Endothelial cell (in vitro differentiated cells): Measurements from ENCODE around the gene PPP3CA. TPM values are rescaled to one million over a fixed set of nuclear protein-coding genes. Genes with fewer than 3 reads are reported as not detected.

Experiments used
- DNase-seq: peaks from one replicate; pipeline ENCODE4 v3.0.0; 2021; ENCODE audit warnings: low spot score
- H3K27ac Mint-ChIP-seq: one replicate; pipeline ENCODE4 v1.8.0; 2021; ENCODE audit warnings: mixed read lengths, inconsistent platforms; ENCODE audit not compliant: unreplicated experiment
- H3K27me3 Mint-ChIP-seq: one replicate; pipeline ENCODE4 v1.8.0; 2021; ENCODE audit warnings: mild to moderate bottlenecking, moderate library complexity, mixed read lengths, inconsistent platforms; ENCODE audit not compliant: unreplicated experiment
- H3K36me3 Mint-ChIP-seq: one replicate; pipeline ENCODE4 v1.8.0; 2021; ENCODE audit warnings: mild to moderate bottlenecking, low read depth, mixed read lengths, inconsistent platforms; ENCODE audit not compliant: unreplicated experiment
- H3K4me1 Mint-ChIP-seq: one replicate; pipeline ENCODE4 v1.8.0; 2021; ENCODE audit warnings: mild to moderate bottlenecking, mixed read lengths, inconsistent platforms; ENCODE audit not compliant: unreplicated experiment
- H3K4me3 Mint-ChIP-seq: one replicate; pipeline ENCODE4 v1.8.0; 2021; ENCODE audit warnings: mild to moderate bottlenecking, mixed read lengths, inconsistent platforms; ENCODE audit not compliant: unreplicated experiment
- H3K9me3 Mint-ChIP-seq: one replicate; pipeline ENCODE4 v1.8.0; 2021; ENCODE audit warnings: mixed read lengths, inconsistent platforms; ENCODE audit not compliant: unreplicated experiment
- CTCF ChIP-seq: fragments of 200-600 bp; sonication (generic); IDR thresholded peaks from one replicate; pipeline ENCODE4 v1.5.0; 2021; ENCODE audit warnings: antibody characterized with exemption; ENCODE audit not compliant: unreplicated experiment
- total RNA-seq: library from RNA; stranded (reverse); fragmentation: NEBNext Ultra II Directional; extraction: Animal tissue kit (Norgen Biotek cat#: 25700); gene quantifications from one replicate; pipeline ENCODE4 v1.2.1, GENCODE V29; 2021; ENCODE audit not compliant: unreplicated experiment

Gene PPP3CA
- total RNA-seq, 1 donor from 2014 or later, result 60.5 TPM

- Mint-ChIP-seq H3K4me1 (peaks cover 23% of the 10 kb centered on the region), H3K9me3 (no peaks in the 10 kb centered on the region), H3K27ac (peak overlapping the region; percentile 81), H3K27me3 (peaks cover 19% of the 10 kb centered on the region), H3K36me3 (peaks cover 8% of the 10 kb centered on the region), H3K4me3 (peak overlapping the region; percentile 97)
- no peak for DNase-seq
- TF ChIP-seq CTCF, result no peak
Observed at GRCh38 chr4:101348995-101349800, 1.9 kb upstream of the PPP3CA start.

- no peak for DNase-seq
- H3K27me3 Mint-ChIP-seq, result peaks cover 19% of the 10 kb centered on the region
Observed at GRCh38 chr4:101348367-101348827, 1.1 kb upstream of the PPP3CA start.

GRCh38 chr4:101347557-101348366 lies 436 bp upstream of the PPP3CA start:
- Mint-ChIP-seq H3K4me1 (peaks cover 23% of the 10 kb centered on the region), H3K36me3 (peaks cover 8% of the 10 kb centered on the region), H3K9me3 (no peaks in the 10 kb centered on the region), H3K27me3 (peaks cover 19% of the 10 kb centered on the region), H3K4me3 (peak overlapping the region; percentile 97), H3K27ac (peak overlapping the region; percentile 52)
- TF ChIP-seq CTCF, result no peak
- DNase-seq, result peak; percentile 100

More at GRCh38 chr4:101348367-101348827, 1.1 kb upstream of the PPP3CA start:
- Mint-ChIP-seq H3K4me1 (peaks cover 23% of the 10 kb centered on the region), H3K4me3 (peak overlapping the region; percentile 97), H3K9me3 (no peaks in the 10 kb centered on the region), H3K36me3 (peaks cover 8% of the 10 kb centered on the region), H3K27ac (peak overlapping the region; percentile 81)
- no peak for TF ChIP-seq CTCF

- peak overlapping the region; percentile 95 for H3K4me3 Mint-ChIP-seq
- no peaks in the 10 kb centered on the region for H3K9me3 Mint-ChIP-seq
- peaks cover 23% of the 10 kb centered on the region for H3K4me1 Mint-ChIP-seq
- peak; percentile 57 for DNase-seq
- peaks cover 8% of the 10 kb centered on the region for H3K36me3 Mint-ChIP-seq
- peaks cover 19% of the 10 kb centered on the region for H3K27me3 Mint-ChIP-seq
- H3K27ac Mint-ChIP-seq, result peak overlapping the region; percentile 70
- no peak for TF ChIP-seq CTCF
Observed at GRCh38 chr4:101346351-101347266, 717 bp downstream of the PPP3CA start.
